Measurements from ENCODE around the gene WDR7. TPM values are rescaled to one million over a fixed set of nuclear protein-coding genes. Genes with fewer than 3 reads are reported as not detected.

Gene WDR7
- total RNA-seq, 1 donor from 2014 or later, result 67.3 TPM

DNA sequence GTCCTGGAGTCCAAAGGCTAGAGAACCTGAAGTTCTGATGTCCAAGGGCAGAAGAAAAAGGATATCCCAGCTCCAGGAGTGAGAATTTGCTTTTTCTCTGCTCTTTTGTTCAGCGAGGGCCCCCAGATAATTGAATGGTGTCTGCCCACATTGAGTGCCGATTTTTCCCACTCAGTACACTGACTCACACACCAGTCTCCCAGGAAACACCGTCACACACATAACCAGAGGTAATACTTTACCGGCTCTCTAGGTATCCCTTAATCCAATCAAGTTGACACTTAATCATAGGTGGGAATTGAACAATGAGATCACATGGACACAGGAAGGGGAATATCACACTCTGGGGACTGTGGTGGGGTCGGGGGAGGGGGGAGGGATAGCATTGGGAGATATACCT is 161.5 kb downstream of the WDR7 start:
- no peaks in the 10 kb centered on the region for H3K27me3 ChIP-seq (ENCODE audit: control insufficient read depth in 3 of 3, insufficient read depth in 3 of 3, low read length in 3 of 3)
- H3K4me1 ChIP-seq (ENCODE audit: control insufficient read depth in 3 of 3, insufficient read depth in 3 of 3, low read length in 3 of 3), result no peaks in the 10 kb centered on the region
- no peak overlapping the region for H3K4me3 ChIP-seq (ENCODE audit: low read length in 3 of 3)
- no peak overlapping the region for H3K9ac ChIP-seq (ENCODE audit: low read depth in 1 of 3, low read length in 3 of 3)
- no peak overlapping the region for H3K27ac ChIP-seq (ENCODE audit: low read depth, low read length)
- H3K36me3 ChIP-seq (ENCODE audit: control insufficient read depth in 3 of 3, insufficient read depth in 3 of 3, low read length in 3 of 3), result peaks cover 0 to 2% (median 0%) of the 10 kb centered on the region in 3 donors
- no peaks in the 10 kb centered on the region for H3K9me3 ChIP-seq (ENCODE audit: control insufficient read depth in 3 of 3, low read length in 3 of 3)

DNA sequence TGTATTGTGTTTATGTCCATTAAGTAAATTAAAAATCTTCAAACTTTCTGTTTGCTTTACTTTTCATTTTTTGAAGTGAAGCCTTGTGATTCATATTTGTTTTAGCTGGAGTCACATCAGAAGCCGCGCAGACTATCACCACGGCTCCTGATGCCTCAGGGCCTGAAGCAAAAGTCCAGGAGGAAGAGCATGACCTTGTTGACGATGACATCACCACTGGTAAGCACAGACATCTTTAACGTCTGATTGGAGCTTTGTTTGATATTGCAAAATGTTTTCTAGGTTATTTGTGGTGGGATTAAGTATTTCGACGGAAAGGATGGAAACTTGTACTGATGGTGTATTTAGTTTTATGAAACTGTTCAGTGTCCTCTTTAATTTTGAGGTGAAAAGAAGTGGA is 164.8 kb downstream of the WDR7 start:
- H3K36me3 ChIP-seq (ENCODE audit: control insufficient read depth in 3 of 3, insufficient read depth in 3 of 3, low read length in 3 of 3), result peaks cover 0 to 2% (median 0%) of the 10 kb centered on the region in 3 donors
- H3K27ac ChIP-seq (ENCODE audit: low read depth, low read length), result no peak overlapping the region
- no peaks in the 10 kb centered on the region for H3K27me3 ChIP-seq (ENCODE audit: control insufficient read depth in 3 of 3, insufficient read depth in 3 of 3, low read length in 3 of 3)
- no peaks in the 10 kb centered on the region for H3K4me1 ChIP-seq (ENCODE audit: control insufficient read depth in 3 of 3, insufficient read depth in 3 of 3, low read length in 3 of 3)
- H3K9ac ChIP-seq (ENCODE audit: low read depth in 1 of 3, low read length in 3 of 3), result no peak overlapping the region
- H3K4me3 ChIP-seq (ENCODE audit: low read length in 3 of 3), result no peak overlapping the region
- no peaks in the 10 kb centered on the region for H3K9me3 ChIP-seq (ENCODE audit: control insufficient read depth in 3 of 3, low read length in 3 of 3)

DNA sequence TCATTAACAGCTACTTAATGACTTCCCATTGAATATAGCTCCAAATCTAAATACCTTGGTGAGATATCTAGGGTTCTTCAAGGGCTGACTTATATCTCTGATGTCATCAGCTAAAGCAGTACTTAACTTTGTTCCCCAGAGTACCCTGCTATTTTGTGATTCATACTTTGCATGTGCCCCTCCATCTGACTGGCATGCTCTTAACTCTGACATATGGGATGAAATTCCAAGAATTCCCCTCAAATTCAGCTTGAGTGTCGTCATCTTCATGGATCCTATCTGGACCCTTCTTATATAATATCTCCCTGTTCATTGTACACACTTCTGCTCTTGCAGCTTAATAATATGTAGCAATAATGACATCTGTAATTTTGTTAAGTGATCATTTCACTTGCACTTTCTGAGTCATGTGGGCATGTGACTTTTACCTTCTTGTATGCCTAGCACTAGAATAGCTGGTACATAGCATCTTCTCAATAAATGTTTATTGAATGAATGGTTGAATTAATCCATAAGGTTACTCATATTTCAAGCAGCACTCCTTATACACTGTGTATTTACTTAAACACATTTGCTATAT is 172.9 kb downstream of the WDR7 start:
- Histone ChIP-seq H3K27ac (ENCODE audit: low read depth, low read length) (no peak overlapping the region), H3K9ac (ENCODE audit: low read depth in 1 of 3, low read length in 3 of 3) (no peak overlapping the region), H3K4me3 (ENCODE audit: low read length in 3 of 3) (no peak overlapping the region), H3K36me3 (ENCODE audit: control insufficient read depth in 3 of 3, insufficient read depth in 3 of 3, low read length in 3 of 3) (peaks cover 0 to 5% (median 0%) of the 10 kb centered on the region in 3 donors), H3K4me1 (ENCODE audit: control insufficient read depth in 3 of 3, insufficient read depth in 3 of 3, low read length in 3 of 3) (no peaks in the 10 kb centered on the region), H3K27me3 (ENCODE audit: control insufficient read depth in 3 of 3, insufficient read depth in 3 of 3, low read length in 3 of 3) (no peaks in the 10 kb centered on the region), H3K9me3 (ENCODE audit: control insufficient read depth in 3 of 3, low read length in 3 of 3) (no peaks in the 10 kb centered on the region)

- H3K27me3 ChIP-seq (ENCODE audit: control insufficient read depth in 3 of 3, insufficient read depth in 3 of 3, low read length in 3 of 3), result no peaks in the 10 kb centered on the region
- H3K4me1 ChIP-seq (ENCODE audit: control insufficient read depth in 3 of 3, insufficient read depth in 3 of 3, low read length in 3 of 3), result no peaks in the 10 kb centered on the region
- H3K36me3 ChIP-seq (ENCODE audit: control insufficient read depth in 3 of 3, insufficient read depth in 3 of 3, low read length in 3 of 3), result peaks cover 0 to 5% (median 0%) of the 10 kb centered on the region in 3 donors
- H3K27ac ChIP-seq (ENCODE audit: low read depth, low read length), result no peak overlapping the region
- H3K4me3 ChIP-seq (ENCODE audit: low read length in 3 of 3), result no peak overlapping the region
- no peak overlapping the region for H3K9ac ChIP-seq (ENCODE audit: low read depth in 1 of 3, low read length in 3 of 3)
- H3K9me3 ChIP-seq (ENCODE audit: control insufficient read depth in 3 of 3, low read length in 3 of 3), result no peaks in the 10 kb centered on the region
Observed at GRCh38 chr18:56825321-56825720, 174.2 kb downstream of the WDR7 start.

GRCh38 chr18:56825878-56826277 is 174.7 kb downstream of the WDR7 start:
- no peak overlapping the region for H3K27ac ChIP-seq (ENCODE audit: low read depth, low read length)
- H3K9ac ChIP-seq (ENCODE audit: low read depth in 1 of 3, low read length in 3 of 3), result no peak overlapping the region
- no peaks in the 10 kb centered on the region for H3K4me1 ChIP-seq (ENCODE audit: control insufficient read depth in 3 of 3, insufficient read depth in 3 of 3, low read length in 3 of 3)
- H3K9me3 ChIP-seq (ENCODE audit: control insufficient read depth in 3 of 3, low read length in 3 of 3), result no peaks in the 10 kb centered on the region
- H3K36me3 ChIP-seq (ENCODE audit: control insufficient read depth in 3 of 3, insufficient read depth in 3 of 3, low read length in 3 of 3), result peaks cover 0 to 5% (median 0%) of the 10 kb centered on the region in 3 donors
- no peak overlapping the region for H3K4me3 ChIP-seq (ENCODE audit: low read length in 3 of 3)
- H3K27me3 ChIP-seq (ENCODE audit: control insufficient read depth in 3 of 3, insufficient read depth in 3 of 3, low read length in 3 of 3), result no peaks in the 10 kb centered on the region

GRCh38 chr18:56831988-56832387 is 180.8 kb downstream of the WDR7 start:
- no peak overlapping the region for H3K4me3 ChIP-seq (ENCODE audit: low read length in 3 of 3)
- H3K27ac ChIP-seq (ENCODE audit: low read depth, low read length), result no peak overlapping the region
- no peaks in the 10 kb centered on the region for H3K9me3 ChIP-seq (ENCODE audit: control insufficient read depth in 3 of 3, low read length in 3 of 3)
- no peaks in the 10 kb centered on the region for H3K27me3 ChIP-seq (ENCODE audit: control insufficient read depth in 3 of 3, insufficient read depth in 3 of 3, low read length in 3 of 3)
- H3K9ac ChIP-seq (ENCODE audit: low read depth in 1 of 3, low read length in 3 of 3), result no peak overlapping the region
- no peaks in the 10 kb centered on the region for H3K4me1 ChIP-seq (ENCODE audit: control insufficient read depth in 3 of 3, insufficient read depth in 3 of 3, low read length in 3 of 3)
- H3K36me3 ChIP-seq (ENCODE audit: control insufficient read depth in 3 of 3, insufficient read depth in 3 of 3, low read length in 3 of 3), result peaks cover 0 to 6% (median 3%) of the 10 kb centered on the region in 3 donors

DNA sequence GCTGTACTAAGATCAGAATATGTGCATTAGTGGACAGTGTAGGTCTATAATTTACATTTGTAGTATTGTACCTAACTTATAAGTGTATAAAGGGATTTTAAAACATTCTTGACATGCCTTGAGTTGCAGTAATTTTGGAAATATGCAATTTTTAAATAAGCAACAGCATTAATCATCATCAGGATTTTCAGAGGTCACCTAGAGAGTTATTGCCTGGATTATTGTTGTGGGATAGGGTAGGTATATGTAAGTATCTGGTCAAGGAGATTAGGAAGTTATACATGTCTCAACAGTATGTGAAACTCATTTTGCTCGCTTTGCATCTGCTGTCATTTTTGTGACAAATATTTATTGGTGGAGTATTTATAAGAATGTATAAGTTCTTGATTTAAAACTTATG is 184.2 kb downstream of the WDR7 start:
- Histone ChIP-seq H3K9me3 (ENCODE audit: control insufficient read depth in 3 of 3, low read length in 3 of 3) (no peaks in the 10 kb centered on the region), H3K27ac (ENCODE audit: low read depth, low read length) (no peak overlapping the region), H3K4me3 (ENCODE audit: low read length in 3 of 3) (no peak overlapping the region), H3K36me3 (ENCODE audit: control insufficient read depth in 3 of 3, insufficient read depth in 3 of 3, low read length in 3 of 3) (peaks cover 0 to 6% (median 3%) of the 10 kb centered on the region in 3 donors), H3K4me1 (ENCODE audit: control insufficient read depth in 3 of 3, insufficient read depth in 3 of 3, low read length in 3 of 3) (no peaks in the 10 kb centered on the region), H3K27me3 (ENCODE audit: control insufficient read depth in 3 of 3, insufficient read depth in 3 of 3, low read length in 3 of 3) (no peaks in the 10 kb centered on the region), H3K9ac (ENCODE audit: low read depth in 1 of 3, low read length in 3 of 3) (no peak overlapping the region)

DNA sequence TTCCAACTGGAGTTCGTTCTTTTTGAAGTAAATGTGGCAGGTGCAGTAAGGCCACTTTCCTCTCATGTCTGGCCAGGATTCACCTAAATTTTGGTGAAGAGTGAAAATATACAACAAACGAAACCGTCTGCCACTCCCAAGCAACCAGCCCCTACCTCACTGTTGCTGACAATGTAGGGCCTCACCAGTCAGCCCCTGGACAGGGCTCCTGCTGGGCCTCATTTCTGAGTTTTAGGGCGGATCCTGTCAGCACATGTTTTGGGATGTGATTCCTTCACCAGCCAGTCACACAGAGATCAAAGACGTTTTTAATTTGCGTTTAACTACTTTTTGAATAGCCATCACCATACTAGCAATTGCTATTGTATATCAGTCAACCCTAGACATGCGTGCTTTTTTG is 185.0 kb downstream of the WDR7 start:
- no peaks in the 10 kb centered on the region for H3K27me3 ChIP-seq (ENCODE audit: control insufficient read depth in 3 of 3, insufficient read depth in 3 of 3, low read length in 3 of 3)
- H3K4me3 ChIP-seq (ENCODE audit: low read length in 3 of 3), result no peak overlapping the region
- no peaks in the 10 kb centered on the region for H3K9me3 ChIP-seq (ENCODE audit: control insufficient read depth in 3 of 3, low read length in 3 of 3)
- no peak overlapping the region for H3K9ac ChIP-seq (ENCODE audit: low read depth in 1 of 3, low read length in 3 of 3)
- no peak overlapping the region for H3K27ac ChIP-seq (ENCODE audit: low read depth, low read length)
- peaks cover 0 to 6% (median 3%) of the 10 kb centered on the region in 3 donors for H3K36me3 ChIP-seq (ENCODE audit: control insufficient read depth in 3 of 3, insufficient read depth in 3 of 3, low read length in 3 of 3)
- no peaks in the 10 kb centered on the region for H3K4me1 ChIP-seq (ENCODE audit: control insufficient read depth in 3 of 3, insufficient read depth in 3 of 3, low read length in 3 of 3)

DNA sequence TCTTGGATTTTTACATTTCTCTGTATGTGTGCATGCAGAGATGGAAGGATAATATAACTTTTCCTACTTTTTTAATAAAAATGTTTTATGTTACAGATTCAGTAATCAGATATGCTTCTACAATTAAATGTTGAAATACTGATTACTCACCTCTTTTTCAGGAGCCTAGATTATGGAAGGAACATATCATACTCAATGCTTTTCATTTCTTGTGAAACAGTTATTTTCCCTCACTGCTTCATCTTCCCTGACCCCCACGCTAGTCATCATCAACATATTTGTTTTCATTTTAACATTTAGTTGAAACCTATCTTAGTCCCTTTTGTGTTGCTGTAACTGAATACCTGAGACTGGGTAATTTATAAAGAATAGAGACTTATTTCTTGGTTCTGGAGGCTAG is 190.7 kb downstream of the WDR7 start:
- Histone ChIP-seq H3K9me3 (ENCODE audit: control insufficient read depth in 3 of 3, low read length in 3 of 3) (no peaks in the 10 kb centered on the region), H3K4me3 (ENCODE audit: low read length in 3 of 3) (no peak overlapping the region), H3K4me1 (ENCODE audit: control insufficient read depth in 3 of 3, insufficient read depth in 3 of 3, low read length in 3 of 3) (no peaks in the 10 kb centered on the region), H3K27ac (ENCODE audit: low read depth, low read length) (no peak overlapping the region), H3K9ac (ENCODE audit: low read depth in 1 of 3, low read length in 3 of 3) (no peak overlapping the region), H3K36me3 (ENCODE audit: control insufficient read depth in 3 of 3, insufficient read depth in 3 of 3, low read length in 3 of 3) (no peaks in the 10 kb centered on the region), H3K27me3 (ENCODE audit: control insufficient read depth in 3 of 3, insufficient read depth in 3 of 3, low read length in 3 of 3) (no peaks in the 10 kb centered on the region)

GRCh38 chr18:56843241-56843640 is 192.1 kb downstream of the WDR7 start:
- Histone ChIP-seq H3K4me1 (ENCODE audit: control insufficient read depth in 3 of 3, insufficient read depth in 3 of 3, low read length in 3 of 3) (no peaks in the 10 kb centered on the region), H3K27me3 (ENCODE audit: control insufficient read depth in 3 of 3, insufficient read depth in 3 of 3, low read length in 3 of 3) (no peaks in the 10 kb centered on the region), H3K27ac (ENCODE audit: low read depth, low read length) (no peak overlapping the region), H3K36me3 (ENCODE audit: control insufficient read depth in 3 of 3, insufficient read depth in 3 of 3, low read length in 3 of 3) (no peaks in the 10 kb centered on the region), H3K9me3 (ENCODE audit: control insufficient read depth in 3 of 3, low read length in 3 of 3) (no peaks in the 10 kb centered on the region), H3K4me3 (ENCODE audit: low read length in 3 of 3) (no peak overlapping the region), H3K9ac (ENCODE audit: low read depth in 1 of 3, low read length in 3 of 3) (no peak overlapping the region)
